Stimulated activated CD4-positive, alpha-beta T cell treated with anti-CD3 and anti-CD28 coated beads, Interleukin-4, amount 100 ng/mL, for 24 hours (primary cell): ENCODE measurements around the gene SAYSD1.

Source experiments
- DNase-seq: peaks from one replicate; pipeline ENCODE4 v3.0.0-alpha.2; 2020

The SAYSD1 gene

DNA sequence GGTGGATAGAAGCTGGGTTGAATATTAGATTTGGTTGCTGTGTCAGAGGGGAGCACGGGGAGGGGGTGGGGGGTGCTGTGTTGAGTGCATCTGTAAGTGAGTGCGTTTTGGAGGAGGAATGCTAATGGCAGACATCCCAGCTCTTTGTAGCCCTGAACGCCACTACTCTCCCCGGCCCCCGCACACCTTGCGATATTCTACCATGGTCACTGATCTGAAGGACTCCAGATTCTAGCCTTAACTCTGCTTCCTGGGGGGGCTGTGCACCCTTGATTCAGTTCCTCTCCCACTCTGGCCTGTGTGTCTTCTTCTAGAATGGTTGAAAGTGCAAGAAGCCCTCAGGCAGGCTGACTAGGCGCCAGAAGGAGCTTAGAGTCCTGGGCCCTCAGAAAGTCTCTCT lies 59.3 kb downstream of the SAYSD1 start:
- no peak for DNase-seq

DNA sequence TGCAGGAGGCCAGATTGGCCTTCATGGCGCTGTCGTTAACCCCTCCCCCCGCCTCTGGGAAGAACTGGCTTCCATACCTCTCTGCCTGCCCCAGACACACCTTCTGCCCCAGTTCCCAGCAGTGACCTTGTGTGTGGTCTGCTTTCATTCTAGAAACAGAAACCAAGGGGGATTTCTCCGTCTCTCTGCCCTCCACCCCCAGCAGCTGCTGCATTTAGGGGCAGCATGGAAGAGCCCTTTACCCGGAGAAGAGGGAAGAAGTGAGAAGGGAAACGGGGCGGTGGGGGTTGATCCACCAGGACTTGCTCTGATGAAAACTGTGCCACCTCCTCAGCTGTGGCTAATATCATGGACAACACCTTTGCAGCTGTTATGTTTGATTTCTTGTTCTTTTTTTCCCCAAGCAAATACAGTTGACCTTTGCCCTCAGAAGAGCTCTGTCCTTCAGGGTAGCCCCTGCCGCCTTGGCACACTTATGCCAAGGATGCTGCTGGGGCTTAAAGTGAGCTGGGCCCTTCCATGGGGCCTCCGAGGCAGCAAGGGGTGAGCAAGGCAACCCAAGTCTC lies 60.3 kb downstream of the SAYSD1 start:
- DNase-seq, result no peak
